MCF 10A (cell line): ENCODE measurements around the gene MUC4. TPM values are rescaled to one million over a fixed set of nuclear protein-coding genes. Genes with fewer than 3 reads are reported as not detected.

Experiments used
- BruUV-seq: library from RNA; stranded (reverse); fragments of 400-500 nt; replicated peaks from 2 replicates; lab custom pipeline; 2021; lab: Mats Ljungman, UMichigan
- CTCF ChIA-PET: fragments of 300-600 bp; sonication (Branson Sonifier 250); formaldehyde crosslinking; extraction: SDS; loops from one replicate; lab custom pipeline; 2021; ENCODE audit warnings: antibody characterized with exemption, inconsistent platforms; lab: Yijun Ruan, JAX
- POLR2A ChIA-PET: fragments of 300-600, 350-650 bp; sonication (Branson Sonifier 250); formaldehyde crosslinking; extraction: SDS; loops from one replicate; lab custom pipeline; 2020; ENCODE audit warnings: antibody characterized with exemption, inconsistent platforms; lab: Yijun Ruan, JAX
- DNase-seq: peaks from one replicate; pipeline ENCODE4 v3.0.0-alpha.2; 2018; ENCODE audit not compliant: unreplicated experiment
- H3K27ac Mint-ChIP-seq: one replicate; pipeline ENCODE4 v1.8.0; 2022; ENCODE audit warnings: mild to moderate bottlenecking, low read depth, mixed read lengths; ENCODE audit not compliant: unreplicated experiment
- H3K27me3 Mint-ChIP-seq: one replicate; pipeline ENCODE4 v1.8.0; 2022; ENCODE audit warnings: mixed read lengths; ENCODE audit not compliant: insufficient read depth, unreplicated experiment
- H3K36me3 Mint-ChIP-seq: one replicate; pipeline ENCODE4 v1.8.0; 2022; ENCODE audit warnings: mild to moderate bottlenecking, moderate library complexity, mixed read lengths; ENCODE audit not compliant: insufficient read depth, unreplicated experiment
- H3K4me1 Mint-ChIP-seq: one replicate; pipeline ENCODE4 v1.8.0; 2022; ENCODE audit warnings: mixed read lengths; ENCODE audit not compliant: insufficient read depth, unreplicated experiment
- H3K4me3 Mint-ChIP-seq: one replicate; pipeline ENCODE4 v1.8.0; 2022; ENCODE audit warnings: mild to moderate bottlenecking, moderate library complexity, mixed read lengths; ENCODE audit not compliant: unreplicated experiment
- H3K9me3 Mint-ChIP-seq: one replicate; pipeline ENCODE4 v1.8.0; 2022; ENCODE audit warnings: mixed read lengths; ENCODE audit not compliant: unreplicated experiment
- intact Hi-C: fragments of 100-400 bp; cut with micrococcal nuclease; formaldehyde crosslinking; loops from 2 replicates; pipeline ENCODE4 v1.14.1; 2022
- total RNA-seq: library from RNA; stranded (reverse); gene quantifications from 2 replicates; pipeline ENCODE4 v1.2.3, GENCODE V29; 2022
- TF ChIP-seq, protein P1 (sequence below): fragments of 200-600 bp; IDR thresholded peaks from one replicate; pipeline ENCODE4 v1.8.0; 2022; ENCODE audit warnings: antibody characterized with exemption, mild to moderate bottlenecking; ENCODE audit not compliant: unreplicated experiment

Gene MUC4
- total RNA-seq, 1 experiment from 2014 or later = not detected

DNA sequence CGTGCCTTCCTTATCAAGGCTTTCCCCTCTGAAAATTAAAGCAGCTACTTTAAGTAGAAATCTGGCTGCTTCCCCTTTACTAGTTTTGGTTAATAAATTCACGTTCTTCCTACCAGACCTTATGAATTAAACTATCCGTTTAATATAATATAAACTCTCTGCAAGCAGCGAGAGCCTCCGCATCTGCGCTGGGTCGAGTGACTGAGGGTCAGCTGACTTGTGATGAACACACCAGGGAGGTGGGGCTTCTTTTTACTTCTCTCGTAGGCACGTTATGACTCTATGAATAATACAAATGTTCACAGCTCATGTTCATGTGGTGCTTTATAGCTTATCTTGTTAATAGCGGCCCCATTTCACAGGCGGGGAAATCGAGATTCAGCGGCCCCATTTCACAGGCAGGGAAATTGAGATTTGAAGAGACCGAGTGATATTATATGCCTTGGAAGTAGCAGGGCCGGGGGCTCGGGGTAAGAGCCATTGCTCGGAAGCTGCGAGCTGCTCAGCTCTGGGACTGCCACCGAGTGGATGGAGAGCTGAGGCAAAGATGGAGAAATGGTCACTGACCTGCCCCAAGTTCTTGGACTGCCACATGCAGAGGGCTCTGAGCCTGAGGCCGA is 8.3 kb downstream of the MUC4 start:
- Mint-ChIP-seq H3K27me3 (peaks cover 57% of the 10 kb centered on the region), H3K4me1 (no peaks in the 10 kb centered on the region)
- intact Hi-C loops = no loop called here

DNA sequence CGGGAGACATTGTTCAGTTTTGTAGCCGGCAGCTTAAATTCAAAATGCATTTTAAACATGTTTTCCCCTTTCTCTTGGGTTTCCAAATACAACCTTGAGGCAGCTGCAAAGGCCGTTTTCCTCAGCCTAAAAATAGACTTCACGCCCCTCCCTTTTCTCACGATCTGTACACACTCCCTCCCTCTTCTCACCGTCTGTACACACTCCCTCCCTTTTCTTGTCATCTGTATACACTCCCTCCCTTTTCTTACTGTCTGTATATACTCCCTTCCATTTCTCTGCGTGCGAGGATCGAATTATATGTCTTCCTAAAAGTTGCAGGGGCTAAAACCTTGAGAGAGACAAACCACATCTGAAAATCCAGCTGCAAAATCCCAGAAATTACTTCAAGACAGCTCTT is 8.9 kb downstream of the MUC4 start:
- BruUV-seq = no TSS peak
- no peaks in the 10 kb centered on the region for H3K36me3 Mint-ChIP-seq
- no peak for DNase-seq
- CTCF ChIA-PET = no interaction called here
- POLR2A ChIA-PET = no interaction called here
- H3K4me1 Mint-ChIP-seq = no peaks in the 10 kb centered on the region
- TF ChIP-seq, protein P1, sequence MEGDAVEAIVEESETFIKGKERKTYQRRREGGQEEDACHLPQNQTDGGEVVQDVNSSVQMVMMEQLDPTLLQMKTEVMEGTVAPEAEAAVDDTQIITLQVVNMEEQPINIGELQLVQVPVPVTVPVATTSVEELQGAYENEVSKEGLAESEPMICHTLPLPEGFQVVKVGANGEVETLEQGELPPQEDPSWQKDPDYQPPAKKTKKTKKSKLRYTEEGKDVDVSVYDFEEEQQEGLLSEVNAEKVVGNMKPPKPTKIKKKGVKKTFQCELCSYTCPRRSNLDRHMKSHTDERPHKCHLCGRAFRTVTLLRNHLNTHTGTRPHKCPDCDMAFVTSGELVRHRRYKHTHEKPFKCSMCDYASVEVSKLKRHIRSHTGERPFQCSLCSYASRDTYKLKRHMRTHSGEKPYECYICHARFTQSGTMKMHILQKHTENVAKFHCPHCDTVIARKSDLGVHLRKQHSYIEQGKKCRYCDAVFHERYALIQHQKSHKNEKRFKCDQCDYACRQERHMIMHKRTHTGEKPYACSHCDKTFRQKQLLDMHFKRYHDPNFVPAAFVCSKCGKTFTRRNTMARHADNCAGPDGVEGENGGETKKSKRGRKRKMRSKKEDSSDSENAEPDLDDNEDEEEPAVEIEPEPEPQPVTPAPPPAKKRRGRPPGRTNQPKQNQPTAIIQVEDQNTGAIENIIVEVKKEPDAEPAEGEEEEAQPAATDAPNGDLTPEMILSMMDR = no peak
- no peak overlapping the region for H3K27ac Mint-ChIP-seq
- H3K9me3 Mint-ChIP-seq = no peaks in the 10 kb centered on the region
- no peak overlapping the region for H3K4me3 Mint-ChIP-seq
- H3K27me3 Mint-ChIP-seq = peaks cover 57% of the 10 kb centered on the region
- intact Hi-C loops = no loop called here

More for the DNA sequence above, 8.3 kb downstream of the MUC4 start:
- no peaks in the 10 kb centered on the region for H3K9me3 Mint-ChIP-seq
- H3K36me3 Mint-ChIP-seq = no peaks in the 10 kb centered on the region
- BruUV-seq = no TSS peak
- CTCF ChIA-PET = no interaction called here
- POLR2A ChIA-PET = no interaction called here
- no peak overlapping the region for H3K4me3 Mint-ChIP-seq
- TF ChIP-seq, protein P1 = no peak
- no peak for DNase-seq
- no peak overlapping the region for H3K27ac Mint-ChIP-seq

DNA sequence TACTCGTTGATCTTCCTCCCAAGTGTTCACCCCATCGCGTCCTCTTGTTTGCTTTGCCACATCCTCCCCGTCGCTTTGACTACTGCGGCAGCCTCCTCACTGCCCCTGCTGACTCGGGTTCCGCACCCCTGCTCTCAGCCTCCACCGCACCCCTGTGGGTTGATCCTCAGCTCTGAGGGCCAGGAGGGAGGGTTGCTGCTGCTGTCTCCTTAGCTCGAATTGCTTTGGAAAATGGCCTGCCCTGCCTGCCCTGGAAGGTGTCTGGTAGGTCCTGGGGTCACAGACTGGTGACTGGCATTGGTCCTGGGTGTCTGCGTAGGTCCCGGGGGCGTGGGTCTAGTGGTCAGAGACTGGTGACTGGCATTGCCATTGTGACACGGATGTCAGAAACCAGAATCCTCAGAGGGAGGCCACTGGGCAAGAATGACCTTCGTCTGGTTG is 9.4 kb downstream of the MUC4 start:
- Mint-ChIP-seq H3K9me3 (no peaks in the 10 kb centered on the region), H3K27me3 (peaks cover 57% of the 10 kb centered on the region), H3K4me3 (no peak overlapping the region), H3K27ac (no peak overlapping the region), H3K4me1 (no peaks in the 10 kb centered on the region), H3K36me3 (no peaks in the 10 kb centered on the region)
- TF ChIP-seq, protein P1 = no peak
- intact Hi-C loops = no loop called here
- POLR2A ChIA-PET = no interaction called here
- no peak for DNase-seq
- CTCF ChIA-PET = no interaction called here
- BruUV-seq = no TSS peak

DNA sequence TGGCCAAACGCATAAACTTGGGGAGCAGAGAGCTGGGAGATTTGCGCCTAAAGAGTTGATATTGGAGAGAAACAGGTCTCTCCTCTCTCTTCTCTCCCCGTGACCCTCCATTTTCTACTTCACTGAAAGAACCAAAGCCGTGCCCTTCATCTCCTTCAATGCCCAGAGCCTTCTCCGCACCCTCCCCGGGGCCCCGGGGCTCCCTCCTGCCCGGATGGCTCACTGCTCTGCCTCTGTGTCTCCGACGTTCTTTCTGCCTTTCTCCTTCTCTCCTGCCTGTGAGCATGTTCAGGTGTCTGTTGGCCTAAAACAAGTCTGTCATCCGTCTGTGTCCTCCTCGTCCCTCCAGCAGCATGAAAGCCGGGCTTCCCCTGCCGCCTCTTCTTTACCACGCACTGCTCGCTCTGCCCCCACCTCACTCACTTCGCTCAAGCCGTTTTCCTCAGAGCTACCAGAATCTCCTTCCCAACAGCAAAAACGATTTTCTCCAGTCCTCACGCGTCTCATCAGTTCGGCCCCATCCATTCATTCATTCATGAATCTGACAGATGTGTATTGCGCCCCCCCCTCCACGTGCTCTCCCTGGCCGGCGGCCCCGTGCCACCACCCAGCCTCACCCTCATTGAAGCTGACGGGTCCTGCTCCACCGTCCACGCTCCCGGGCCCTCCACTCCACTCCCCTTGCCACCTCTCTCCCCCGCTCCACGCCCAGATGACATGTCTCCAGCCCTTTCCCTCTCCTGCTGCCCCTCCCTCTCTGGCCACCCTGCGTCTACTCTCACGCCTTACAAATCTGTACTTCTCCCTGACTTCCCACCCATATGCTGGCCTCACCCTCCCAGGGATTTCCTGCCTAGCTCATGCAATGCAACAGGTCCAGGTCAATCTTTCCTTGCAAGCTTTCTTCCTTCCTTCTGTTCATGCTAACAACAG is 10.2 kb downstream of the MUC4 start:
- peaks cover 55% of the 10 kb centered on the region for H3K27me3 Mint-ChIP-seq
- TF ChIP-seq, protein P1 = no peak
- intact Hi-C loops = no loop called here
- CTCF ChIA-PET = interaction anchor here (1.1 kb wide), 1 partner anchor 49 kb away, joined by 4 read pairs; no protein-coding TSS in a partner anchor
- H3K27ac Mint-ChIP-seq = no peak overlapping the region
- peaks cover 4% of the 10 kb centered on the region for H3K36me3 Mint-ChIP-seq
- H3K9me3 Mint-ChIP-seq = no peaks in the 10 kb centered on the region
- no peak overlapping the region for H3K4me3 Mint-ChIP-seq
- no TSS peak for BruUV-seq
- POLR2A ChIA-PET = no interaction called here
- no peaks in the 10 kb centered on the region for H3K4me1 Mint-ChIP-seq
- DNase-seq = no peak
